H1 (cell line): ENCODE data around the gene CGREF1. TPM values are rescaled to one million over a fixed set of nuclear protein-coding genes. Genes with fewer than 3 reads are reported as not detected.

Experiments used
- CEBPB ChIP-seq: IDR thresholded peaks from 2 replicates; pipeline ENCODE4 v1.6.1; 2012; ENCODE audit warnings: low read depth, low read length
- SAP30 ChIP-seq: fragments of 300-600 bp; sonication (generic); IDR thresholded peaks from 2 replicates; pipeline ENCODE4 v1.7.1; 2012; ENCODE audit warnings: low read length, moderate library complexity, mild to moderate bottlenecking, inconsistent platforms; ENCODE audit not compliant: insufficient read depth, insufficient replicate concordance
- polyA plus RNA-seq, 7 experiments: library from polyadenylated mRNA; depleted of rRNA in 3 of 7; stranded (reverse) in 5 of 7; unstranded in 2 of 7; fragments of >200 nt in 5 of 7; fragments of 200-250 nt in 2 of 7; gene quantifications; 1 replicate in 5 of 7; 2 replicates in 1 of 7; 4 replicates in 1 of 7; pipeline versions ENCODE4 v1.2.1 to v1.2.3, GENCODE V29; 2011 to 2013; ENCODE audit warnings: missing spikeins in 2 of 7, mixed read lengths in 2 of 7
- total RNA-seq: library from RNA; stranded (reverse); fragmentation: NEBNext Ultra II Directional; extraction: Animal tissue kit (Norgen Biotek cat#: 25700); gene quantifications from 2 replicates; pipeline ENCODE4 v1.2.1, GENCODE V29; 2021

The CGREF1 gene
- total and polyA plus RNA-seq, 2 of the 8 experiments (the other 6 are each of a cell fraction or from before 2014, with no cell fraction given): 2.5 to 3.4 TPM

DNA sequence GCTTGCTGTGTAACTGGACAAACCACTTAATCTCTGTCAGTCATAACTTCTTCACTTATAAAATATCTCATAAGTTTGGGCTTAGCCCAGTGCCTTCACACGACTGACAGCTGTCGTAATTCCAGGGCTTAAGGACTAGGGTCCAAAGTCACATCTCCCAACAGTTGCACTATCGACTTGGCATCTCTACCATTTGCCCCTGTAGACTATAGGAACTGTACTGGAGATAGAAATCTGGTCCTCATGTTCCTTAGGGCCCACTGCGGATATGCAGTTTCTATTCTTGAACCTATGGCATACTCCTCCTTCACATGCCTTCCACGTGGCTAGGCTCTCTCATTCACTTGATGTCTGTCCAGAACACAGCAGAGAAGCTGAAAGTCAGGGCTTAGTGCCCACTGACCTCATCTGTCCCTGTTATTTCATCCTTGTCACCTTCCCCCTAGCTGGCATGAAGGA, 7.4 kb upstream of the CGREF1 start (continued):
- no peak for TF ChIP-seq CEBPB
- no peak for TF ChIP-seq SAP30
